H1 (cell line): ENCODE measurements around the gene MICU1. TPM values are rescaled to one million over a fixed set of nuclear protein-coding genes. Genes with fewer than 3 reads are reported as not detected.

Source experiments
- CBX5 ChIP-seq: fragments of 300-800, 300-1000 bp; sonication (generic); IDR thresholded peaks from 2 replicates; pipeline ENCODE4 v1.7.1; 2016; ENCODE audit warnings: antibody characterized with exemption, low read length, low read depth
- CHD7 ChIP-seq: fragments of 300-600 bp; sonication (generic); IDR thresholded peaks from 2 replicates; pipeline ENCODE4 v1.7.1; 2012; ENCODE audit warnings: low read length, moderate library complexity, mild to moderate bottlenecking, inconsistent platforms; ENCODE audit not compliant: insufficient replicate concordance
- EP300 ChIP-seq, 2 experiments: IDR thresholded peaks; 1 replicate in 1 of 2; 2 replicates in 1 of 2; pipeline ENCODE4 v1.6.1; 2011 to 2012; ENCODE audit warnings: low read depth in 2 of 2, low read length in 2 of 2, mild to moderate bottlenecking in 2 of 2, borderline replicate concordance in 1 of 2, inconsistent platforms in 1 of 2, moderate library complexity in 1 of 2
- HDAC2 ChIP-seq, 2 experiments: fragments of 300-600 bp in 1 of 2; sonication (generic) in 1 of 2; IDR thresholded peaks; 2 replicates each; pipeline ENCODE4 v1.6.1; 2011 to 2012; ENCODE audit warnings: low read depth in 2 of 2, low read length in 2 of 2, mild to moderate bottlenecking in 2 of 2, moderate library complexity in 2 of 2, borderline replicate concordance in 1 of 2, inconsistent platforms in 1 of 2
- KDM4A ChIP-seq: IDR thresholded peaks from one replicate; pipeline ENCODE4 v1.7.1; 2012; ENCODE audit warnings: low read depth, mild to moderate bottlenecking, moderate library complexity, low read length, inconsistent platforms; ENCODE audit not compliant: severe bottlenecking
- SP2 ChIP-seq: IDR thresholded peaks from 2 replicates; pipeline ENCODE4 v1.6.1; 2012; ENCODE audit warnings: mild to moderate bottlenecking, low read length, inconsistent platforms
- TAF7 ChIP-seq: optimal IDR thresholded peaks from 2 replicates; pipeline ENCODE3; 2011; ENCODE audit warnings: low read depth, mild to moderate bottlenecking, inconsistent platforms, low read length, moderate library complexity, borderline replicate concordance
- USF2 ChIP-seq: IDR thresholded peaks from 2 replicates; pipeline ENCODE4 v1.6.1; 2011; ENCODE audit warnings: low read length, improper control_type of control experiment
- polyA plus RNA-seq, 7 experiments: library from polyadenylated mRNA; depleted of rRNA in 3 of 7; stranded (reverse) in 5 of 7; unstranded in 2 of 7; fragments of >200 nt in 5 of 7; fragments of 200-250 nt in 2 of 7; gene quantifications; 1 replicate in 5 of 7; 2 replicates in 1 of 7; 4 replicates in 1 of 7; pipeline versions ENCODE4 v1.2.1 to v1.2.3, GENCODE V29; 2011 to 2013; ENCODE audit warnings: missing spikeins in 2 of 7, mixed read lengths in 2 of 7
- total RNA-seq: library from RNA; stranded (reverse); fragmentation: NEBNext Ultra II Directional; extraction: Animal tissue kit (Norgen Biotek cat#: 25700); gene quantifications from 2 replicates; pipeline ENCODE4 v1.2.1, GENCODE V29; 2021

Gene MICU1
- total and polyA plus RNA-seq, 2 of the 8 experiments (the other 6 are each of a cell fraction or from before 2014, with no cell fraction given) = 18.0 to 36.7 TPM

- TF ChIP-seq CHD7 (no peak), EP300 (IDR thresholded peaks at IDR 0.05; ENCODE audit: borderline replicate concordance in 1 of 2, low read depth in 2 of 2, low read length in 2 of 2) (no peak), SP2 (no peak), USF2 (no peak), KDM4A (no peak), CBX5 (no peak), TAF7 (no peak), HDAC2 (IDR thresholded peaks at IDR 0.05; ENCODE audit: borderline replicate concordance in 1 of 2, low read depth in 2 of 2, low read length in 2 of 2) (no peak)
Measured at GRCh38 chr10:72509206-72509799, 116.6 kb downstream of the MICU1 start (continued).
